ENCODE results near the gene CFB. TPM values are rescaled to one million over a fixed set of nuclear protein-coding genes. Genes with fewer than 3 reads are reported as not detected.
"Not testable (repeated sequence)": the region's sequence is repeated elsewhere in the genome, so short reads cannot be mapped to it uniquely, and the experiment has no call there.

The CFB gene
- polyA plus RNA-seq, 4 donors = 4.6 to 13.0 (median 6.7) TPM

- DNase-seq (ENCODE audit: low read depth in 4 of 4, low spot score in 3 of 4) = no peak
Observed at GRCh38 chr6:31911826-31912585, 33.9 kb upstream of the CFB start.

- no peak for DNase-seq (ENCODE audit: low read depth in 4 of 4, low spot score in 3 of 4)
Observed at GRCh38 chr6:31915351-31915750, 30.5 kb upstream of the CFB start.

GRCh38 chr6:31915756-31916155 lies 30.1 kb upstream of the CFB start:
- no peak for DNase-seq (ENCODE audit: low read depth in 4 of 4, low spot score in 3 of 4)

- DNase-seq (ENCODE audit: low read depth in 4 of 4, low spot score in 3 of 4) = no peak
Observed at GRCh38 chr6:31918069-31918720, 27.7 kb upstream of the CFB start.

- no peak for DNase-seq (ENCODE audit: low read depth in 4 of 4, low spot score in 3 of 4)
Observed at GRCh38 chr6:31919624-31920303, 26.1 kb upstream of the CFB start.

GRCh38 chr6:31920811-31921210 lies 25.1 kb upstream of the CFB start:
- DNase-seq (ENCODE audit: low read depth in 4 of 4, low spot score in 3 of 4) = no peak

GRCh38 chr6:31922942-31923341 lies 23.0 kb upstream of the CFB start:
- DNase-seq (ENCODE audit: low read depth in 4 of 4, low spot score in 3 of 4) = no peak

GRCh38 chr6:31927242-31927862 lies 18.5 kb upstream of the CFB start, which contains the start of gene C2:
Gene C2 (plus strand): TSS chr6:31927717. CDS start chr6:31927753, 36 bp downstream.
- no peak for DNase-seq (ENCODE audit: low read depth in 4 of 4, low spot score in 3 of 4)

- DNase-seq (ENCODE audit: low read depth in 4 of 4, low spot score in 3 of 4) = no peak
Observed at GRCh38 chr6:31927863-31928671, 17.8 kb upstream of the CFB start.

GRCh38 chr6:31928672-31928939 lies 17.3 kb upstream of the CFB start:
- no peak for DNase-seq (ENCODE audit: low read depth in 4 of 4, low spot score in 3 of 4)

- no peak for DNase-seq (ENCODE audit: low read depth in 4 of 4, low spot score in 3 of 4)
Observed at GRCh38 chr6:31930962-31931361, 14.9 kb upstream of the CFB start.

- DNase-seq (ENCODE audit: low read depth in 4 of 4, low spot score in 3 of 4) = not testable (repeated sequence)
Observed at GRCh38 chr6:31932137-31932536, 13.8 kb upstream of the CFB start.

- DNase-seq (ENCODE audit: low read depth in 4 of 4, low spot score in 3 of 4) = no peak
Observed at GRCh38 chr6:31933537-31933936, 12.4 kb upstream of the CFB start.

- DNase-seq (ENCODE audit: low read depth in 4 of 4, low spot score in 3 of 4) = no peak
Observed at GRCh38 chr6:31935021-31935420, 10.9 kb upstream of the CFB start.

- no peak for DNase-seq (ENCODE audit: low read depth in 4 of 4, low spot score in 3 of 4)
Observed at GRCh38 chr6:31935823-31936222, 10.1 kb upstream of the CFB start.

GRCh38 chr6:31940256-31940664 lies 5.6 kb upstream of the CFB start:
- no peak for DNase-seq (ENCODE audit: low read depth in 4 of 4, low spot score in 3 of 4)

GRCh38 chr6:31943742-31944141 lies 2.2 kb upstream of the CFB start:
- no peak for DNase-seq (ENCODE audit: low read depth in 4 of 4, low spot score in 3 of 4)

GRCh38 chr6:31945154-31945506 lies 765 bp upstream of the CFB start:
- no peak for DNase-seq (ENCODE audit: low read depth in 4 of 4, low spot score in 3 of 4)

GRCh38 chr6:31946370-31946885 lies 533 bp downstream of the CFB start:
- no peak for DNase-seq (ENCODE audit: low read depth in 4 of 4, low spot score in 3 of 4)

- DNase-seq (ENCODE audit: low read depth in 4 of 4, low spot score in 3 of 4) = no peak
Observed at GRCh38 chr6:31947070-31947675, 1.3 kb downstream of the CFB start.
